SJSA1 (cell line): ENCODE data around the gene LMO2. TPM values are rescaled to one million over a fixed set of nuclear protein-coding genes. Genes with fewer than 3 reads are reported as not detected.
"Not testable (repeated sequence)": the region's sequence is repeated elsewhere in the genome, so short reads cannot be mapped to it uniquely, and the experiment has no call there.

Source experiments
- DNase-seq, 2 experiments: peaks; one replicate each; pipeline ENCODE4 v3.0.0-alpha.2; 2015 to 2020; ENCODE audit warnings: low spot score in 2 of 2, low read depth in 1 of 2
- H3K27ac ChIP-seq: fragments of 250-450 bp; sonication (Bioruptor Pico); 2 replicates; pipeline ENCODE4 v1.5.1; 2020; ENCODE audit warnings: mild to moderate bottlenecking, moderate library complexity
- H3K27me3 ChIP-seq: fragments of 250-450 bp; sonication (Bioruptor Pico); replicated peaks from 2 replicates; pipeline ENCODE4 v1.5.1; 2020; ENCODE audit warnings: mild to moderate bottlenecking, moderate library complexity
- H3K36me3 ChIP-seq: fragments of 250-450 bp; sonication (Bioruptor Pico); 2 replicates; pipeline ENCODE4 v1.5.1; 2020; ENCODE audit warnings: mild to moderate bottlenecking
- H3K4me1 ChIP-seq: fragments of 250-450 bp; sonication (Bioruptor Pico); replicated peaks from 2 replicates; pipeline ENCODE4 v1.6.1; 2021; ENCODE audit warnings: mild to moderate bottlenecking
- H3K4me3 ChIP-seq: fragments of 250-450 bp; sonication (Bioruptor Pico); 2 replicates; pipeline ENCODE4 v1.5.1; 2020; ENCODE audit warnings: mild to moderate bottlenecking
- H3K9me3 ChIP-seq: fragments of 250-450 bp; sonication (Bioruptor Pico); replicated peaks from 2 replicates; pipeline ENCODE4 v1.5.1; 2020; ENCODE audit warnings: mild to moderate bottlenecking
- total RNA-seq: library from RNA; depleted of rRNA; stranded (reverse); fragments of >200 nt; shearing (Covaris generic); gene quantifications from 2 replicates; pipeline ENCODE4 v1.2.3, GENCODE V29; 2014; rRNA removed

Gene LMO2
- total RNA-seq, 1 experiment from 2014 or later: not detected

DNA sequence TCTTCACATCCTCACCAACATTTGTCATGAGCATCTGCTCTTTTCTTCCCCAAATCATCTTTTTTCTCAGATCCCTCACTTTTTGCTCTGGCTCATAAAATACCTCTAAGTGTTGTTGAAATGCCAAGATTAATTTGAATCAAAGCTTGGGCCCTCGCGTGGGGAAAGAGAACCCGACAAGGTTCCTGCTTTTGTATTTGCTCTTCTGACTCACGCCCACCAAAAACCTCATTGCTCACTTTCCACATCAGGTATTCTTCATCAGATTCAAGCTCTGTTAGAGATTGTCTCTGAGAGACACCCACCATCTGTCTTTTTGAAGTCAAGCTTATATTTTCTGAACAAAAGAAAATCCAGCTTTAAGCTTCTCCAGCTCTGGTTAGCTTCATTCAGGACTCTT lies 64.7 kb downstream of the LMO2 start:
- no peaks in the 10 kb centered on the region for H3K36me3 ChIP-seq
- no peaks in the 10 kb centered on the region for H3K9me3 ChIP-seq
- H3K27ac ChIP-seq: no peak overlapping the region
- H3K27me3 ChIP-seq: peaks cover 53% of the 10 kb centered on the region
- H3K4me3 ChIP-seq: no peak overlapping the region
- no peak for DNase-seq
- H3K4me1 ChIP-seq: peaks cover 8% of the 10 kb centered on the region

GRCh38 chr11:33825854-33826560 lies 65.9 kb downstream of the LMO2 start:
- no peak for DNase-seq
- Histone ChIP-seq H3K27ac (no peak overlapping the region), H3K27me3 (peaks cover 59% of the 10 kb centered on the region)

GRCh38 chr11:33822981-33823380 lies 68.9 kb downstream of the LMO2 start:
- H3K27ac ChIP-seq, H3K9me3 ChIP-seq, H3K4me3 ChIP-seq, DNase-seq, H3K36me3 ChIP-seq, H3K4me1 ChIP-seq: not testable (repeated sequence)
- H3K27me3 ChIP-seq: peaks cover 60% of the 10 kb centered on the region

More at GRCh38 chr11:33825854-33826560, 65.9 kb downstream of the LMO2 start:
- Histone ChIP-seq H3K4me3 (no peak overlapping the region), H3K9me3 (no peaks in the 10 kb centered on the region), H3K4me1 (peaks cover 8% of the 10 kb centered on the region), H3K36me3 (no peaks in the 10 kb centered on the region)

- no peaks in the 10 kb centered on the region for H3K36me3 ChIP-seq
- H3K27ac ChIP-seq: no peak overlapping the region
- H3K27me3 ChIP-seq: peaks cover 55% of the 10 kb centered on the region
- no peak for DNase-seq
- H3K9me3 ChIP-seq: no peaks in the 10 kb centered on the region
- no peak overlapping the region for H3K4me3 ChIP-seq
- H3K4me1 ChIP-seq: no peaks in the 10 kb centered on the region
Measured at GRCh38 chr11:33819278-33820035, 72.4 kb downstream of the LMO2 start.

Other genes starting within 250 kb of the LMO2 start
- gene C11orf91, start 191.2 kb downstream of the LMO2 start, total RNA-seq: not detected in 2 replicates
- 445 and 468 TPM in 2 replicates for gene CD59, start 155.7 kb downstream of the LMO2 start, total RNA-seq
- gene FBXO3, start 117.6 kb downstream of the LMO2 start, total RNA-seq: 31.9 and 46.2 TPM in 2 replicates
- gene CAPRIN1, start 159.7 kb upstream of the LMO2 start, total RNA-seq: 126 and 193 TPM in 2 replicates
- 27.5 and 36.4 TPM in 2 replicates for gene NAT10, start 213.6 kb upstream of the LMO2 start, total RNA-seq